Activated CD8-positive, alpha-beta T cell treated with anti-CD3 and anti-CD28 coated beads for 36 hours (primary cell): ENCODE measurements around the gene STIM1. TPM values are rescaled to one million over a fixed set of nuclear protein-coding genes. Genes with fewer than 3 reads are reported as not detected.
A peak's percentile ranks its signal among the peaks of the same experiment; 100 is the strongest.

Source experiments
- ATAC-seq: fragments of 200-7000 bp; cut with Tn5 transposase; one replicate; pipeline ENCODE4 v1.10.0; 2021; ENCODE audit warnings: mild to moderate bottlenecking, moderate library complexity
- CTCF ChIA-PET: fragments of 350-600 bp; sonication (Branson Sonifier 250); formaldehyde crosslinking; loops from one replicate; lab custom pipeline; 2021; ENCODE audit warnings: antibody characterized with exemption; lab: Charles Lee
- POLR2A ChIA-PET: fragments of 350-600 bp; sonication (Branson Sonifier 250); formaldehyde crosslinking; loops from one replicate; lab custom pipeline; 2021; ENCODE audit warnings: antibody characterized with exemption; lab: Charles Lee
- DNase-seq: peaks from one replicate; pipeline ENCODE4 v3.0.0-alpha.2; 2020
- H3K27ac Mint-ChIP-seq: one replicate; pipeline ENCODE4 v1.8.0; 2021; ENCODE audit warnings: mild to moderate bottlenecking, mixed read lengths
- H3K27me3 Mint-ChIP-seq: one replicate; pipeline ENCODE4 v1.8.0; 2021; ENCODE audit warnings: mixed read lengths
- H3K36me3 Mint-ChIP-seq: one replicate; pipeline ENCODE4 v1.8.0; 2021; ENCODE audit warnings: low read depth, mixed read lengths
- H3K4me1 Mint-ChIP-seq: one replicate; pipeline ENCODE4 v1.8.0; 2021; ENCODE audit warnings: low read depth, mixed read lengths
- H3K4me3 Mint-ChIP-seq: one replicate; pipeline ENCODE4 v1.8.0; 2021; ENCODE audit warnings: mild to moderate bottlenecking, moderate library complexity, mixed read lengths
- H3K9me3 Mint-ChIP-seq: one replicate; pipeline ENCODE4 v1.8.0; 2021; ENCODE audit warnings: mixed read lengths
- CTCF ChIP-seq: fragments of 200-600 bp; IDR thresholded peaks from one replicate; pipeline ENCODE4 v1.8.0; 2022; ENCODE audit warnings: antibody characterized with exemption, mild to moderate bottlenecking
- intact Hi-C: fragments of 100-400 bp; cut with micrococcal nuclease; formaldehyde crosslinking; loops from one replicate; pipeline ENCODE4 v1.10.0; 2022
- total RNA-seq, 2 experiments: library from RNA; stranded (reverse); gene quantifications; one replicate each; pipeline ENCODE4 v1.2.3, GENCODE V29; 2021

The STIM1 gene
- total RNA-seq, 2 experiments from 2014 or later = 60.8 to 61.4 TPM

- ChIA-PET POLR2A (no interaction called here), CTCF (interaction anchor here (1.0 to 7.2 kb wide), 4 partner anchors 10 to 241 kb away, joined by 3 to 59 read pairs (median 4); no protein-coding TSS in a partner anchor)
- peaks cover 55% of the 10 kb centered on the region for H3K4me1 Mint-ChIP-seq
- TF ChIP-seq CTCF = no peak
- H3K36me3 Mint-ChIP-seq = peaks cover 49% of the 10 kb centered on the region
- DNase-seq (peak; percentile 46), ATAC-seq (peak; percentile 10)
- intact Hi-C loops = loop anchor here (5.0 kb wide), 1 partner anchor 248 kb away; the partner anchor contains the start of gene RHOG
- H3K4me3 Mint-ChIP-seq = no peak overlapping the region
- H3K27ac Mint-ChIP-seq = peak overlapping the region; percentile 84
- no peaks in the 10 kb centered on the region for H3K9me3 Mint-ChIP-seq
- H3K27me3 Mint-ChIP-seq = no peaks in the 10 kb centered on the region
Measured at GRCh38 chr11:4090258-4090657, 234.8 kb downstream of the STIM1 start.

GRCh38 chr11:4092026-4092425, 236.6 kb downstream of the STIM1 start:
- POLR2A ChIA-PET = interaction anchor here (1.0 kb wide), 2 partner anchors 238 to 250 kb away, joined by 3 read pairs; no protein-coding TSS in a partner anchor
- no peaks in the 10 kb centered on the region for H3K9me3 Mint-ChIP-seq
- H3K36me3 Mint-ChIP-seq = peaks cover 50% of the 10 kb centered on the region
- no peak overlapping the region for H3K4me3 Mint-ChIP-seq
- peak; percentile 10 for DNase-seq
- no peak for TF ChIP-seq CTCF
- no peak for ATAC-seq
- no peaks in the 10 kb centered on the region for H3K27me3 Mint-ChIP-seq
- H3K4me1 Mint-ChIP-seq = peaks cover 62% of the 10 kb centered on the region
- CTCF ChIA-PET = interaction anchor here (1.1 kb wide), 2 partner anchors 19 to 243 kb away, joined by 3 to 4 read pairs; no protein-coding TSS in a partner anchor
- peak overlapping the region; percentile 85 for H3K27ac Mint-ChIP-seq
- intact Hi-C loops = loop anchor here (5.0 kb wide), 1 partner anchor 250 kb away; the partner anchor contains the start of gene RHOG

GRCh38 chr11:4093519-4094347, 238.3 kb downstream of the STIM1 start:
- ChIA-PET CTCF (interaction anchor here (1.0 to 3.5 kb wide), 3 partner anchors 239 to 245 kb away, joined by 3 to 13 read pairs (median 3); partner anchors contain the start of gene STIM1), POLR2A (interaction anchor here (0.7 to 1.2 kb wide), 4 partner anchors 11 to 256 kb away, joined by 3 read pairs; no protein-coding TSS in a partner anchor)
- DNase-seq = no peak
- peaks cover 65% of the 10 kb centered on the region for H3K4me1 Mint-ChIP-seq
- no peaks in the 10 kb centered on the region for H3K27me3 Mint-ChIP-seq
- peak overlapping the region; percentile 94 for H3K4me3 Mint-ChIP-seq
- intact Hi-C loops = loop anchor here (5.0 kb wide), 1 partner anchor 251 kb away; the partner anchor contains the start of gene RHOG
- ATAC-seq = no peak
- H3K36me3 Mint-ChIP-seq = peaks cover 44% of the 10 kb centered on the region
- no peak for TF ChIP-seq CTCF
- H3K27ac Mint-ChIP-seq = peak overlapping the region; percentile 97
- H3K9me3 Mint-ChIP-seq = no peaks in the 10 kb centered on the region

- no peak for TF ChIP-seq CTCF
- CTCF ChIA-PET = interaction anchor here (1.2 to 3.5 kb wide), 3 partner anchors 11 to 244 kb away, joined by 3 to 13 read pairs (median 3); partner anchors contain the start of gene STIM1
Measured at GRCh38 chr11:4094348-4095291, 239.2 kb downstream of the STIM1 start, which contains the start of gene RRM1. Gene RRM1, plus strand, starts transcription at chr11:4094799. Its CDS starts 214 bp downstream, at chr11:4095013.

More at GRCh38 chr11:4094348-4095291, 239.2 kb downstream of the STIM1 start, which contains the start of gene RRM1:
- H3K9me3 Mint-ChIP-seq = no peaks in the 10 kb centered on the region
- ATAC-seq = peak; percentile 97
- DNase-seq = peak; percentile 95
- H3K4me1 Mint-ChIP-seq = peaks cover 67% of the 10 kb centered on the region
- peak within 1 kb of the TSS; percentile 97 for H3K27ac Mint-ChIP-seq
- peak within 1 kb of the TSS; percentile 94 for H3K4me3 Mint-ChIP-seq
- POLR2A ChIA-PET = interaction anchor here (0.6 to 1.9 kb wide), 7 partner anchors 10 to 519 kb away, joined by 3 to 8 read pairs (median 3); no protein-coding TSS in a partner anchor
- no peaks in the 10 kb centered on the region for H3K27me3 Mint-ChIP-seq
- intact Hi-C loops = loop anchor here (5.0 kb wide), 1 partner anchor 252 kb away; the partner anchor contains the start of gene RHOG
- H3K36me3 Mint-ChIP-seq = peaks cover 48% of the 10 kb centered on the region
